Measurements from ENCODE around the gene RANGRF.

DNA sequence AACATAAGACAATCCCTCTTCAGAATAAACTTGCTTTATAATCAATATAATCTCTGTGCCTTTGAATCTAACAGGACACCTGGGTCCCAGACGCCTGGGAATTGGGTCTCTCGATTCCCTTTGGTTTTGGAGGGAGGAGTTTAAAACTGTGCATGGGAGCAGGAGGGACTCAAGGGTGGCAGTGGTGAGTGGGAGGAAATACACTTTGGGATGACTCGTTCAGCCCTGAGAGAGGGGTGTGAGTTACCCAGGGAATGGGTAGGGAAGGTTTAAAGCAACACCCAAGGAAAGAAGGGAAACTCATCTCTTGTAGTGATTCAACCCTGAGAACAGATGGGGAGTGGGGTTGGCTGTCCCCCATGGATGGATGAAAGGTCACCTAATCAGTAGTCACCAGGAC is 1.6 kb downstream of the RANGRF start:
- TF ChIP-seq SIN3A (IDR thresholded peaks at IDR 0.05; ENCODE audit: borderline replicate concordance, insufficient read depth, low read length) = no peak
- TF ChIP-seq, protein P1, sequence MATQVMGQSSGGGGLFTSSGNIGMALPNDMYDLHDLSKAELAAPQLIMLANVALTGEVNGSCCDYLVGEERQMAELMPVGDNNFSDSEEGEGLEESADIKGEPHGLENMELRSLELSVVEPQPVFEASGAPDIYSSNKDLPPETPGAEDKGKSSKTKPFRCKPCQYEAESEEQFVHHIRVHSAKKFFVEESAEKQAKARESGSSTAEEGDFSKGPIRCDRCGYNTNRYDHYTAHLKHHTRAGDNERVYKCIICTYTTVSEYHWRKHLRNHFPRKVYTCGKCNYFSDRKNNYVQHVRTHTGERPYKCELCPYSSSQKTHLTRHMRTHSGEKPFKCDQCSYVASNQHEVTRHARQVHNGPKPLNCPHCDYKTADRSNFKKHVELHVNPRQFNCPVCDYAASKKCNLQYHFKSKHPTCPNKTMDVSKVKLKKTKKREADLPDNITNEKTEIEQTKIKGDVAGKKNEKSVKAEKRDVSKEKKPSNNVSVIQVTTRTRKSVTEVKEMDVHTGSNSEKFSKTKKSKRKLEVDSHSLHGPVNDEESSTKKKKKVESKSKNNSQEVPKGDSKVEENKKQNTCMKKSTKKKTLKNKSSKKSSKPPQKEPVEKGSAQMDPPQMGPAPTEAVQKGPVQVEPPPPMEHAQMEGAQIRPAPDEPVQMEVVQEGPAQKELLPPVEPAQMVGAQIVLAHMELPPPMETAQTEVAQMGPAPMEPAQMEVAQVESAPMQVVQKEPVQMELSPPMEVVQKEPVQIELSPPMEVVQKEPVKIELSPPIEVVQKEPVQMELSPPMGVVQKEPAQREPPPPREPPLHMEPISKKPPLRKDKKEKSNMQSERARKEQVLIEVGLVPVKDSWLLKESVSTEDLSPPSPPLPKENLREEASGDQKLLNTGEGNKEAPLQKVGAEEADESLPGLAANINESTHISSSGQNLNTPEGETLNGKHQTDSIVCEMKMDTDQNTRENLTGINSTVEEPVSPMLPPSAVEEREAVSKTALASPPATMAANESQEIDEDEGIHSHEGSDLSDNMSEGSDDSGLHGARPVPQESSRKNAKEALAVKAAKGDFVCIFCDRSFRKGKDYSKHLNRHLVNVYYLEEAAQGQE (IDR thresholded peaks at IDR 0.05; ENCODE audit: insufficient read depth in 1 of 2, low read depth in 2 of 2, low read length in 2 of 2) = no peak
- no peak; the same call in 1 of the 2 replicates for TF ChIP-seq POLR2AphosphoS5 (IDR thresholded peaks at IDR 0.05; ENCODE audit: low read depth, low read length)
- no peak for TF ChIP-seq TAF1 (IDR thresholded peaks at IDR 0.05; ENCODE audit: borderline replicate concordance, insufficient read depth, low read length)
